Activated CD4-positive, alpha-beta T cell treated with anti-CD3 and anti-CD28 coated beads, Interleukin-2, amount 50 U/mL, for 24 hours (primary cell): ENCODE results near the gene BTG4.
A peak's percentile ranks its signal among the peaks of the same experiment; 100 is the strongest.

Experiments used
- DNase-seq, 2 donors: peaks; one replicate each; pipeline ENCODE4 v3.0.0-alpha.2; 2020; ENCODE audit warnings: low read depth in 1 of 2, low spot score in 1 of 2

BTG4 gene

DNA sequence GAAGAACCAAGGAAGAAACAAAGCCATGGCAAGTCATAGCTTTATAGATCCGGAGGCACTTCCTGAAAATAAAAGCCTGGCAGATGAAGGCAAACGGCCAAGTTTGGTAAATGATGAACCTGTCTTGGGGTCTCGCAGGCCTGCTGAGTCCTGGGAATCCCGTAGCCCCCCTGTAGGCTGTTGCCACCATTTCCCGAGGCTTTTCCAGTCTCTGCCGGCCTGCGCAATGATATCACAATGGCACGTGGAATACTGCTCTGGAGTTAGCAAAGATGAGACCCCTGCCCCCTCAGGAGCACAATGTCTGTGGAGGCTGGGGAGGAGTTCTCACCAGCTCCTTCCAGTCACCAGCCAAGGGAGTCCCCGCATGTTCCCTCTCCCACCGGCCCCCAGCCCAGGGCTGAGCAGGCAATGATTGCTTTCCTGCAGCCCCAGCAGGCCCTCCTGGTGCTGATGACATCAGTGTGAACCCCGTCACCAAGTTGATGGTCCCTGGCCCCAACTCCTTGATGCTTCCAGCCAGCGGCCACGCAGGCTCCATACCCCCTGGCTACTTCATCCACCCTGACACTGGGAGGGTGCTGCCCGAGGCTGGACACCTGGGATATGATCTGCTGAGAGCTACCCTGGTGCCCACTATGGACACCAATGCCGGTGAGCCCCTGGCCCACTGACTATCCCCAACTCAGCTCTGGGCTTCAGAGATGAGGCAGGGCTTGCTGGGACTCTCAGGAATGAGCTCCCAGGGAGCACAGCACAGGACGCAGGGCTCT lies 55.9 kb downstream of the BTG4 start:
- DNase-seq = no peak

DNA sequence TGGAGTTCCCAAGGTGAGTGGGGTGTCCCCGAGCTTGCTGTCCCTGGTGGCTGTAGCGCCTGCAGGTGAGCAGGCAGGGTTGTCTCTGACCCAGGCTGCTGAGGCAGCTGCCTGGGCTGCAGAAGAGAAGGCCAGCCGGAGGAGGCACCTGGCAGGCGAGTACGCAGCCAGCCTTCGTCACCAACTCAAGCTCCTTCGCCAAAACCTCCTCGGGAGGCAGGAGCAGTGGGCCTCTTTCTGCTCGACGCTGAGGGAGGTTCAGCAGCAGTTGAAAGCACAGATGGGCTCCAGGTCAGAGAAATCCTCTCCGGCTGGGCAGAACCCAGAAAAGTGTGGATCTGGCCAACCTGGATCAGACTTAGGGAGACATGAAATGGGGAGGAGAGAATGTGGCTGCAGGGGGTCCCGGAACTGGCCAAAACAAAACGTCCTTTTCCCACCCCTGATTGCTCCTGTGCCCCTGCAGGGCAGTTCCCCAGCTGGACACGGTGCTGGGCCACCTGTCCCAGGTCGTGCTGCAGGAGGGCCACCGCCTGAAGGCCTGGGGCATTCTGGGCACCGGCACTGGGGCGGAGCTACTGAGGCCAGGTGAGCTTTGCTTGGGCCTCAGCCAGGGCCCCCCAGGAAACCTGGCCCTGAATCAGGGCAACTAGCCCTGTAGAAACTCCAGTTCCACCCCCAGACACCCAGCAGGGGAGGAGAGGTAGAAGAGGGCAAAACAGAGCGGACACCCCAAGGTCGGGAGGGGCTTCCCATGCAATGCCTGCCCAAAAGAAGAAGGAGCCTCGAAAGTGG lies 56.7 kb downstream of the BTG4 start:
- DNase-seq = no peak

DNA sequence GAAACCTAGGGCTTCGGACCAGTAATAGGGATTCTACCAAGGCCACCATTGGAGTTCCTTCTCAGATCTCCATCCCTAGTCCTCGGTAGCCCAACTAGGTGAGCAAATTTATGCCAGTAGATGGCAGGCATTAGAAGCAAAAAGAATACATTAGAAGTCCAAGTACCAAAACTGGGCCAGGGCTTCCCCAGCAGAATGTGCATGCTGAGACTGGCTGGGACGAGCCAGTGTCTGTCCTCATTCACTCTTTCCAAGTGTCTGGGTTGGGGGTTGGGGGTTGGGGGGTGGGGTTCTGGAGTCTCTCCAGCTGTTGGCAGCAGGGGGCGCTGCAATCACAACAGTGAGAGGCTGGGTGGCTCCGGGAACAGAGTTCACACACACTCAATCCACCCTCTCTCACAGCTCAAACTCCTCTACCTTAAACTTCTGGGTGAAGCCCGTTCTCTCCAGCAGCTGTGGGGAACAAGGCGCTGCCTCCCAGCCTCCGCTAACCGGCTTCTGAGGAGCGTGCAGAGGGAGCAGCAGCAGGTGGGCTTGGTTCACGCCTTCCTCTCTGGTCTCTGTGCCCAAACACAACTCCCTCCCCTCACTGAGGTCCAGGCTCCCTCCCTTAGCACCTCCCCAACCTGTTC lies 57.5 kb downstream of the BTG4 start:
- peak; percentile 19 to 41 for DNase-seq

DNA sequence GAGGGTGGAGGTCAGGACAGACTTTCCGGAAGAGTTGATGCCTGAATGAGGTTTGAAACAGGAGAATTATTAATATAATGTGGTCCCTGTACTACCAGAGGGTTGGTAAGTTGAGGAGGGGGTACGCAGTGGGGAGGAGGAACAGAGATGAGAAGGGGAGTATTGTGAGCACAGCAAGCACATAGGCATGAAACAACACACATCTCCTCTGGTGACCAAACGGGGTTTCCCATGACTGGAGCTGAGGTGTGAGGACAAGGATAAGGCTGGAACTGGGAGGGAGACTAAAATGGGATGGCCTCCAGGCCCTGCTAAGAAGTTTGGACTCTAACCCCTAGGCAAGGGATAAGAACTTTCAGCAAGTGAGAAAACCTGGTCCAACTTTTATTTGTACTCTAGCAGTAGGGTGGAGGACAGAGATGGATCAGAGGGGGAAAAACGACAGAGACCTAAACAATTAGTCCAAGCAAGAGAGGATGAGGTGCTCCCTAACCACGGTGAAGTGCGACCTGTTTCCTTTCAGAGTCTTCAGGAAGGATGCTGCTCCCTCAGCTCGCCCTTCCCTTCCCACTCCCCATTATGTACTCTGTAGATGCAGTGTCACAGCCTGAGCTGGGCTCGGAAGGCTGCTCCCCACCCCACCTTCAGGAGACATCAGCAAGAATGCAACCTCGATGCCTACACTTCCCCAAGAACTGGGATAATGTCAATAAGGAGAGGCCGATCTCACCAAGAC lies 59.2 kb downstream of the BTG4 start:
- no peak for DNase-seq

- DNase-seq = no peak
These were observed 60.0 kb downstream of the BTG4 start for GRCh38 chr11:111452146-111452545.

DNA sequence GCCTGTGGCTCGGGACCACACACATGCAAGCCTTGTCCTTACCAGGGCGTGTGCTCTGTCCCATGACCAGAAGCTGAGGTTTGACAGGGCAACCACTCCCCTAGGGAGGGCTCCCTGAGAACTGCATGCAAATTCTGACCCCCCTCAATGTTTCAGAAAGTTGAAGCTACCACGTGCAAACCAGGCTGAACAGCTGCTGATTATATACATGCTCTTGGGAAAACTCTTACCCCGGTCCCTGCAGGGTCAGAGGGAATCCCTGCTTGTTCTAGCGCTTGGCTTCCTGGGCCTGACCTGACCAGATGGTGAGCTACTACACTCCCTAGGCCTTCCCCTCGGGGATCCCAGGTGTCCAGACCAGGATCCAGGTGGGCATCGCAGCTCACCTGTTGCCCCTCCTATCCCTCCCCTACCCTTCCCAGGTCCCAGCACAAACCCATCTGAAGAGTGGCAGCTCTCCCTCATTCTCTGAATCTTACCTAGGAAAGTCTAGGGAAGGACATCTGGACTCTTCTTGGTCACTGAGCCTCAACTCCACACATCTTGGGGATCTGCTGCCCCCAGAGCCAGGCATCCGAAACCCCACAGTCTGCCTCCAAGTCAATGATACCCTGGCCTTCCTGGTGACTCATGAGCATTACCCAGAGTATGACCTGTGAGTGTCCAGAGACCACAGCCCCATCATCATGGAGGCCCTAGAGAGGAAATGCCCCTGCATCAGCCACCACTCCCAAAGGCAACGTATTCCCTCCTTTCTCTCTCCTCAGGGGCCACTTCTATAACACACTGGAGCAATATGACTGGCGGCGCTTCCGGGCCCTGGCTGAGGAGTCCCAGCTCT lies 61.5 kb downstream of the BTG4 start:
- no peak for DNase-seq

- no peak for DNase-seq
These were observed 62.3 kb downstream of the BTG4 start for GRCh38 chr11:111449696-111450479.

- no peak for DNase-seq
These were observed 63.2 kb downstream of the BTG4 start for GRCh38 chr11:111448831-111449557.

GRCh38 chr11:111448414-111448813 lies 63.8 kb downstream of the BTG4 start:
- no peak for DNase-seq

GRCh38 chr11:111447931-111448330 lies 64.3 kb downstream of the BTG4 start:
- no peak for DNase-seq

- no peak for DNase-seq
These were observed 65.1 kb downstream of the BTG4 start for GRCh38 chr11:111447112-111447471.

DNA sequence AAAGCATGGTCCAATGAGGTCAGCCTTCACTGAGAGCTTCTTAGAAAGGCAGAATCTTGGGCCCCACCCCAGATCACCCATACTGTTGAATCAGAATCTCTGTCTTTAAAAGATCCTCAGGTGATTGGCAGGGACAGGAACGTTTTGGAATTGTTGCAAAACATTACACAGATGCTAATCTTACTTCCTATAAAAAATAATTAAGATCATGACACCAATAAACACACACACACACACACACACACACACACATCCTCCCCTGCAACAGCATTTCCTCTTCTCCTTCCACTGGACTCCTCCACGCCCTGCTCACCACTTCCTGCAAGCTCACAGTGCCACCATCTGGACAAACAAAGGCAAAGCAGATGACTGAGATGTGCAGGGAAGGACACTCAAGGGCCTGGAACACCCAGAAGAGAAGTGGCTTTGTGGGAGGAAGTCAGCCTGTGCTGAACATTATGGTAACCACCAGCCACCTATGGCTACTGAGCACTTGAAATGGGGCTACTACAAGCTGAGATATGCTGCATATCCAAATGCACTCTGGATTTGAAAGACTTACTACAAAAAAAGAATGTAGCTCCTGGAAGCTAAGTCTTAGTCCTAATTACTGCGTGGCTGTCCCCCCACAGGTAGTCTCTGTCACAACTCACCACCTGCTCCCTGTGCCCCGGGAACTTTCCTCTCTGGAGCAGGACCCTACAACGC lies 65.6 kb downstream of the BTG4 start:
- DNase-seq = peak; percentile 30 to 77

GRCh38 chr11:111445586-111445985 lies 66.6 kb downstream of the BTG4 start:
- DNase-seq = no peak
